Inferior parietal cortex (tissue), 1 donor: Measurements from ENCODE around the gene PTEN.

ENCODE experiments used
- DNase-seq: peaks from one replicate; pipeline ENCODE4 v3.0.0-alpha.2; 2016; ENCODE audit errors: extremely low spot score

Gene PTEN

DNA sequence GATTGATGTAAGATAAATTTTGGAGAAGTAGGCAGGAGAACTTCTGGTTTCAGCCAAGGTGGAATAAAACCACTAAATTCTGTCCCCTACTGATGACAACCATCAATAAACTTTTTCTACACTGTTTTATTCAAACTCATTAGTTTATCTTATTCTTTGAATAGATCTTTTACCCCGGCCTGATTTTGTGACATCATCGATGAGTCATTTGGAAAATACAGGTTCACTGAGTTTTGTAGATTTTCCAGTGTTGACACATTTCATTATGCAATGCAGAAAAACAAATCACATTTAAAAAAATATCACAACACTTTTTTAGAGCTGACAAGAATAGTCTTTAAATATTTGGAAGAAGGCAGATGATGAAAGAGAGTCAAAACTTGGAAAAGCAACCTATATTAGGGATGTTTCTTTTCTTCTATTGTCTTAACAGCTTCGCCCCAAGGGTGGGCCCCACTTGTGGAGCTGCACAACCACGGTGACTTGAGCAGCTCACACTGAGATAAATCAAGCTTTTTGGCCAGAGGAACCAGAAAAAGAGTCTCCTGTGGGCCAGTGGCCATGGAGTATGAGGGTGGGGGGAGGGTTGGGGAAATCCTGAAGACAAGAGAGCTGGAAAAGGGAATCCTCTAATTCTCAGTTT lies 112.8 kb downstream of the PTEN start:
- DNase-seq = no peak

DNA sequence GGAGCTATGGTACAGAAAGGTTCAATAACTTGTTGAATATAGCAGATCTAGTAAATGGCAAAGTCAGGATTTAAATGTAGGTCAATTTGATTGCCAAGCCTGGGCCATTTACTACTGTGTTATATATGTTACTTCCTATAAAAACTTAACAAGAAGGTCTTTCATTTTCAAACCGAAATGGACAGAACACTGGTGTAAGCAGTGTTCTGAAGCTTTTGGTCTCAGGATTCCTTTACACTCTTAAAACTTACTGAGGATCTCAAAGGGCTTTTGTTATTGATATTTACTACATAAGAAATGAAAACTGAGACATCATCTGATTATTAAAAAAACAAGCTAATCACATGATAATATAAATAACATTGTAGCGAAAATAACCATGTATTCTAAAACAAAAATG lies 114.7 kb downstream of the PTEN start:
- DNase-seq = no peak

DNA sequence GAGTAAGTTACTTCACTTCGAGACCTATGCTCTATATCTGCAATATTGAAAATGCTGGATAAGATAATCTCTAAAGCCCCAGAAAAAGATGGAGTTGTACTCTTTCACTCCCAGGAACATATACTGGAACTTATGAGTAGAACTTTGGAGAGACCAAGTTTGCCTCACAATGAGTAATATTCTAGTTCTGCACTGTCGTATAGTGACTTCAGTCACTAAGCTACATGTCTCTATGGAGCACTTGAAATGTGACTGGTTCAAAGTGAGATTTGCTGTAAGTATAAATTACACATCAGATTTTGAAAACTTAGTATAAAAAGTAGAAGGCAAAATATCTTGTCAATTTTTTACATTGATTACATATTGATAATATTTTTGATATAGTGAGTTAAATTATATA lies 116.4 kb downstream of the PTEN start:
- no peak for DNase-seq

DNA sequence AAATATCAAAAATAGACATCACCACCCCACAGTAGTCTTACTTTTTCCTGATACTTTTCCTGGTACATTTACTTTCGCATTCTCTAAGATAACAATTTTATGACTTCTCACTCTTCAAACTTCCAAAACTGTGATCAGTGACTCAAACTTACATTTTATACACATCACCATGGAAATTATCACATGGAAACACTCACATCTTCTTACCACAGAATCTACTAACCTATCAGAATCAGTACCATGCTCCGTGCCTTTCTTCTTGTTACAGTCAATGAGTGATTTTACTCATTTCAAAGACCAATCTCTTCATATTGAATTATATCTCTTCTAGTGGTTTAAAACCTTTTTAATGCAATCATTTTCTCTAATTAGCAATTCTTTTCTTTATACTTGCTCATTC lies 120.3 kb downstream of the PTEN start:
- no peak for DNase-seq

DNA sequence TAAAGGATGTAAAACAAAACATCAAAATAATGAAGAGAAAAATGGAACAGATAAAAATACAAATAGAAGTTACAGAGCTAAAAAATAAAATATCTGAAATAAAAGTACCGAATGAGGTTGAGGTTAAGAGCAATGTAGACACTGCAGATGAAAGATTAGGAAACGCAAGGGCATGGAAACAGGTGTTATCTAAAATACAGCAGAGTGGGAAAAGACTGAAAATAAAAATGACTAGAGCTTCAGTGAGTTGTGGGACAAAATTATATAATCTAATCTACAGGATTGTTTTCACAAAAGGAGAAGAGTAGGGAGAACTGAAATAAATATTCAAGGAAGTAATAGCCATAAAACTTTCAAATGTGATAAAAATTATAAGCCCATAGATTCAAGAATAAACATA lies 123.8 kb downstream of the PTEN start:
- DNase-seq = no peak

DNA sequence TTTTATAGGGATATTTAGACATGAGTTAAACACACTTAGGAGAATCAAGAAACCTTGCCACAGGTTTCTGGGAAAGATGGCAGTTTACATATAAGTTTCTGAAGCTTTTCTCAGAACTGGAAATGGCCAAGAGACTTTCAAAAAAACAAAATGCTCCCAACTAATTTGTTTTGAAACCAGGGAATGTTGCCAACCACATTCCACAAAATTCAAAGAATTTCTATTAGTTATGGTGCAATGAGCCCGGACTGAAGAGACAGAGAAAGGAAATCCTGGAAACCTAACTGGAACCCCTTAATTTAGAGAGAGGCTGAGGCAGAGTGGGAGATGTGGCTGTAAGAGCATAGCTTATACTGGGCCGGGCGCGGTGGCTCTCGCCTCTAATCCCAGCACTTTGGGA lies 128.5 kb downstream of the PTEN start:
- no peak for DNase-seq

DNA sequence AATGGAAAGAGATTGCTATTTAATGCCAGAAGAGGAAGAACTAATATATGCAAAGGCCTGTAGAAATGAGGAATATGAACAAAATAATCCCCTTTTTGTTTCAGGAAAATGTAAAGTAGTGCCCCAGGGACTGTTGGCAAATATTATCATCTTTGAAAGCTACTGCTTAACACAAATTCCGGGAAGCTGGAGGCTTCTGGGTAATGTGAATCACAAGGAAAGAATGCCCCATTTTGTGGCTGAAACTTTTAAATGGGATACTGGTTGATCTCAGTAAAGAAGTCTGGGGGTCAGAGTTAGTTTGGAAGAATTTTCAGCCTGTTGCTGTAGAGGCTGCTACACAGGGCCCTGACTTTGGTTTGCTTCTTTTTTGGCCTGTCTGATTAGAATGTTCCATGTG lies 141.0 kb downstream of the PTEN start:
- DNase-seq = no peak

DNA sequence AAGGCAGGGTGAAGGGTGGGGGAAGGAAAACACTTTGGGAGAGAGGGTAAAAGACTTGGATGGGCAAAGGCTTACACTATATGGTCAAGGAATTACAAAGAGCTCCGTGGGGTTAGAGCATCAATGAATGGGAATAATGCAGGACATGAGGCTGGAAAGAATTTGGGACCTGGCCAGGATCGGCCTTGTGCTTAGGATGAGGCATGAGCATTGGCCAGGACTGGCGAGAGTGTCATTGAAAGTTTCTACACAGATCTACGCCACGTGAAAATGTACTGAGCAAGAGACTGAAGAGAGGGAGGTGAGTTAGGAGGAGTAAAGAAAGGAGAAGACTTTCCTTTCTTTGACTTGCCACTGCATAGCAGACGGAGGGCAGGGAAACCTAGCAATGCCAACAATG lies 142.8 kb downstream of the PTEN start:
- no peak for DNase-seq

DNA sequence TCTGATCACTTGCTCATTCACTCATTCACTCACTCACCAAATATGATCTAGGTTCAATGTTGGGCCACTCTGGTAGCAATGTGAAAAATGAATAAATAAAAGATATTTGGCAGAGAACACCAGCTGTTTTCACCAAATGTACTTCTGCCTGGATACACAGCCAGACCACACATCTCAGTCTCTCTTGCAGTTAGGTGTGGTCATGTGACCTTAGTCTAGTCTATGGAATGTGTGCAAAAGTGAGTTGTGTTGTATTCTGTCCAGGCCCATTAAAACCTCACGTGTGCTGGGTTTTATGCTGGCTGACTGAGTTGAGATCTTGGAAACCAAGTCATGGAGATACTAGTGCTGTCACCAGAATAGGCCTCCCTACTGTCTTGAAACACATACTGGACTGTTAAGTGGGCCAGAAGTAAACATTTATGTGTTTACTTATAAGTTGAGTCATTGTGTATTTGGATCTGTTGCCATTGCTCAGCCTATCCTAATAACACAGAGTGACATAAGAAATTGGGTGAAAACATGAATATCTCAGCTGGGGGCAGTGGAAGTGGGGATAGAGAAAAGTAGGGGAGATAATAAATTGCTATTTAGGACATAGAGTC lies 145.5 kb downstream of the PTEN start:
- no peak for DNase-seq

DNA sequence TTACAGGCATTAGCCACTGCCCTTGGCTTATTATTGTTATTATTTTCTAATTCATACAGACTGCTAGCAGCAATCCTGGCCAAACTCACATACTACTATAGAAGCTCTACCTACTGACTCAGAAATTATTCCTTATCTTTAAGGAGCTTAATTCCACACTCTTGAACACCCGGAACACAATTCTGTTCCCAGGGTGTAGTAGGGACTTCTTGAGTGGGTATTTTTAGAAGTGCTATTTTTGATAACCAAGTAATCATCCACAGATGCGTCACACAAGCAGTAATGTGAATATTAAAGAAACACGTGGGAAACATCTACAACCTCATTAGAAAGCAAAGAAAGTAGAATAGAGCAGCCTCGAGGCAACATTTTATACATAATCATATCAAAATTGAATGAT lies 149.2 kb downstream of the PTEN start:
- no peak for DNase-seq

DNA sequence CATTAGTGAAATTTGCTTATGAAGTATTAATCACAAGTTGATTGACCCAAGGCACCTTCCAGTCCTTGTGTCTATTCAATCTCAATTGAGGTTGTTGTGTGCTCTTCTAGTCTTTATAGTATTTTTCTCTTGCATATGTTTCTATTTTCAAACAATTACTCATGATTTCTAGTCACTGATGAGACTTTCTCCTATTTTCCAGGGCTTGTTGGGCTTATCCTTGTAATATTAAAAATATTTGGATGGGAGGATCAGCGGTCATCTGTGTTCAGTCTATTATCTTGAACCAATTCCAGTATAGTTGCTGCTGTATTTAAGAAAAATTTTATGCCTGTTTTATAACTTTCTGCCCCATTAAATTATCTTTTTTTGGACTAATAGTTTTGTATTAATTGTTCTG lies 154.4 kb downstream of the PTEN start:
- DNase-seq = no peak

DNA sequence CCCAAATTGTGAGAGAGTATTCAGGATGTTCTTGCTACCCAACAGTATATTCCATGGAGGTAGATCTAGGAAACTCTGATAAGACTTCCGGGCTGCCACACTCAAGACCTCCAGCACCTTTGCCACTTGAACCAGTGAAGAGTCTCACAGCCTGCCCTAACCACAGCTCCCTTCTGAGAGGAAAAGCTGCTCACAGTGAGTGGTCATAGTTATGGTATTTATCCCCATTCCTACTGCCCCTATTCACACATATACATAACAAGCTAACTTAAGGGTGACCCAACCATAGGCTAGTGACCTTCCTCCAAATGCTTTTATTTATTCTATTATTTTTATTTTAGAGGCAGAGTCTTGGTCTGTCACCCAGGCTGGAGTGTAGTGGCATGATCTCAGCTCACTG lies 156.3 kb downstream of the PTEN start:
- DNase-seq = no peak
